NCI-H446 treated with DMSO at 0.1 percent for 48 hours (cell line): Measurements from ENCODE around the gene FNDC3B.

ENCODE experiments used
- DNase-seq: peaks from one replicate; lab custom pipeline; 2025; lab: John Stamatoyannopoulos, UW

FNDC3B gene

DNA sequence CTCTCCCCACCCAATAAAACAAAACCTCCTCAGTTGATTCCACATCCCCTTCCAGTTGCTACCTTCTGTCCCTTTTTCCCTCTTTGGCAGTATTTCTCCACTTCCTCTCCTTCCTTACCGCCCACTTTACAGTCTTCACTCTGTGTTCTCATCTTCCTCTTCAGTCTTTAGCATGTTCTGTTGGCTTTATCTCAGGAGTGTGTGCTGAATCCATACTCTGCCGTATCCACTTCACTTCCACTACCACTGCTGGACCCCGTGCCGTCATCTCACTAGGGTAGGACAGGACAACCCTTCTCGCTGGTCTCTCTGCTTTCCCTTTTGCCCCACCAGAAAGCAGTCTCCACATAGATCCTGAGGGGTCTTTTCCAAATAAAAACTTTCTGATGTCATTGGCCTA lies 74.3 kb downstream of the FNDC3B start:
- no peak for DNase-seq

DNA sequence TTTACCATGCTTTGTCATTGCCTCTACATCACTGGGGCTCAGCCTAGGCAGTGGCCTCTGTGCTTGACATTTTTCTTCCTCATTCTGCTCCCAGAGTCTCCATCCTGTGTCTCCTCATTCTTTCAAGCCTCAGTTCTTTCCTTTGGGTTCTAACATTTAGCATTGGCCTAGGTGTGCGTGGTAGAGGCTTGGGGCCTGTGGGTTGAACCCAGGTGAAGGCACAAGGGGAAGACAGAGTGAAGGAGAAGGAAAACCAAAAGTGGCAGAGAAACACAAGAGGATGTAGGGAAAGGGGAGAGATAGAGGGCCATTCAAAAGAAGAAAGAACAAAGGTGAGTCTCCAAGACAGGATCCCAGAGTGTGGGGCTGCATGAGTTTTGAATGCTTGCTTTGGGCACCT lies 75.7 kb downstream of the FNDC3B start:
- no peak for DNase-seq

DNA sequence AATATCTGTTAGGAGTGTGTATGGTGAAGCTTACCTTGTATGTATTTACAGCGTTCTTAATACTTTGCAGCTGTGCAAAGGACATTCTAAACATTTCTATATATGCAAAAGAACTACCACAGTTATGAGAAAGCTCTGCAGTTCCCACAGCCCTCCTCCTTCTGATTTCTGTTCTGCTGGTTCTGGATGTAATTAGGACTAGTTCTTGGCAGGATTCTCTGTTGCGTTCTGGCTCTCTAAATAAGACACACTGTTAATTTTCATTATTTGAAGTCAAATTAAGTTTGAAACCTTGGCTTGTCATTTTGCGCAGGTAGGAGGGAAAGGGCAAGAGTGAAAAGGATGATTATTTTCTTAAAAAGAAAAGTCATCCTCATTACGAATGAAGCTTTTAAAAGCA lies 76.4 kb downstream of the FNDC3B start:
- no peak for DNase-seq

DNA sequence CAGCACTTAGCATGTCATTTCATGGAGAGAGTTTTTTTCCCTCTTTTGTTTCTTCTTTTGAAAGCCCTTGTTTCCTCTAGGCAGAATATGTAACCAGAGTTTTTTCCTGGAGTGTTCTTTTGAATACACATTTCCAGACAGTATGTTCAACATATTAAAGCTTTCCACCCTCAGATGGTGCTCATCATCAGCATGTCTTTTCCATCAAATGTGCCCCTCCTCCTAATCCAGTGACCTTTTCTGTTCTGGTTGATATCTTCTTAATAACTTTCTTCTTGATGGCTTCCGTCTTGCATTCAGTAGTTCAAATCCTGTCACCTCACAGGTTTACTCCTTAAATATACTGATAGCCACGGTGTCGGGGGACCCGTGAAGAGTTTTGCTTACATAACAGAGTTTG lies 78.6 kb downstream of the FNDC3B start:
- no peak for DNase-seq

DNA sequence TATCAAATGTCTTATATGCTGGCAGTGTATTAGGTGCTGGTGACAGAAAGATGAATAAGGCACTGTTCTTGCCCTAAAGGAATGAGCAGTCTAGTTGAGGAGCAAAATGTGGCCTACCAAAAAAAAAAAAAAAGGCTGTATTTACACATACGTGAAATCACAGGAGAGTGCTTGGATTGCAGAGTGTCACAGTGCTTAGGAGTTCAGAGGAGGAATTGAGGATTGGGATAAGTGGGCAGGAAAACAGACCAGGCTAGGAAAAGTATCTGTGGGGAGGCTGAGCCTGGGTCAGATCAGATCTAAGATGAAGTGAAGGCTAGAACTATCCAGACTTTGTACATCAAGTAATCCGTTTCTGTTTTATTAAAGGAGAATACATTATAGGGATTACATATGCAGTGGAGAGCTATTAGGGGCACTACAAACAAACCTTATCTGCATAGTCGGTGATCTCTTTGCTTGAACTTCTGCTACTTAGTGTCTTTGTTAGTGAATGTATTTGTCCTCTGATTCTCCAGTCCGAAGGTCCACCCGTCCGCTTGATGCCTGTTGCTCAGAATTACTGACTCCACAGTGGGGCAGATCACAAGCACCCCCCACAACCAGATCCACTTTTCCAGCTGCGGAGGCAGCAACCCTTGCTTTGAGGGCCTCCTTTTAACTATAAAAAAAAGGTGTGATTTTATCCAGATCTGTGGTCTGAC lies 80.0 kb downstream of the FNDC3B start:
- no peak for DNase-seq

DNA sequence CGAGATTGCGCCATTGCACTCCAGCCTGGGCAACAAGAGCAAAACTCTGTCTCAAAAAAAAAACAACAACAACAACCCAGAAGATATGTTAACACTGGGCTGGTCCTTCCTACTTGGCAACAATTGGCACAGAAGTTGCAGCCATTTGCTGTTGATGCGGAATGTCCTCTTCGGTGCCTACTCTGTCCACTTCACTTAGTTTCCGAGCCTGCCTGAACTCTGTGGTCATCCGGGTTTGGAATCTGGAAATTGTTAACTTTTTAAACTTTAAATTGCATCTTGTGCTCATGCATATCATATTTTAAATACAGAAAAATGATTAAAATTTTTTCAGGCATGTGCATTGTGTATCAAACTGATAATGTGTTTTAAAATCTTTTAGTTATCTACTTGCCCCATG lies 81.5 kb downstream of the FNDC3B start:
- no peak for DNase-seq

DNA sequence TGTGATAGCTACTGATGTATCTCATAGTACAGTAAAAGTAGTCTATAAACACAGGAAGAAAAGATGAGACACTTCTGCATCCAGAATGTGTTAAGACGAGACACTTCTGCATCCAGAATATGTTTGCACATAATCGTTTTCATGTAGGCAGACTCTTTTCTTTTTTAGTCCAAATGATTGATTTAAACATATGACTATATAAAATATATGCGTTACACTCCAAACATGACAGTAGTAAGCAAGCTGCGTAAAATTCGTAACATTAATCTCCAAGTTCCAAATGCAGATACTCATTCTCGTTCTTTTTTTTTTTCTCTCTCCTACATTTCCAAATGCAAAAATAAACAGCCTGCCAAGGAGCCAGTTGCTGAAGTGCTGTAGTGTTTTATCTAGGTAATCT lies 82.6 kb downstream of the FNDC3B start:
- no peak for DNase-seq

DNA sequence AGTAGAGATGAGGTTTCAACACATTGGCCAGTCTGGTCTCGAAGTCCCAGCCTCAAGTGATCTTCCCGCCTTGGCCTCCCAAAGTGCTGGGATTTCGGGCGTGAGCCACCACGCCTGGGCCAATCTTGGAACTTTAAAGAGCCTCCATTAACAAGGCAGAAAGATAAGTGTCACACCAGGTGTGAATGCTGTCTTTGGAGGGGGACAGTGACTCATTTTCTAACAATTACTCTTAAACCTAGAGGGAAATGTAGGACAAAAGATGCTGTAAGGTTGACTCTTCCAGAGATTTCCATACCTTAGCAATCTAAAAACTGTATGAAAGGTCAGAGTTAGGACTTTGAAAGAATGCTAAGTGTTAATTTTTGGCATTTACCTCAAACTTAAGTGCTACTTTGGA lies 84.9 kb downstream of the FNDC3B start:
- DNase-seq: no peak

DNA sequence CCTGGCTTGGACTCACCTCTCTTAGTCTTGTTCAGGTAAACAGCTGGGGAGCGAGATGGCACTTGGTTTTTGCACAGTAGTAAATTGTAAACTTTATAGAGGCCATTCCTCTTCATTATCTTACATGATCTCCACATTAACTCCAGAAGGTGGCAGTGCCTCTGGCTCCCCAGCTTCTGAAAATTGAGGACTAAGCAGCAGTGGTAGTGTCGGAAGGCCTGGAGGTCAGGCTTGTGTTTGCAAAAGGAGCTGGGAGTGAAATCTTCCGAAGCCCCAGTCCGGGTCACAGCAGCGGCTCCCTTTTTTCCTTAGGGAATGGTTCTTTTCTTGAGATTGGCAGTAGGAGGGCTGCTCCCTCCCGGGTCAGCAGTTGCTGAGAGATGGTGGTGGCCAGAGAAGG lies 85.7 kb downstream of the FNDC3B start:
- peak; percentile 16 for DNase-seq

DNA sequence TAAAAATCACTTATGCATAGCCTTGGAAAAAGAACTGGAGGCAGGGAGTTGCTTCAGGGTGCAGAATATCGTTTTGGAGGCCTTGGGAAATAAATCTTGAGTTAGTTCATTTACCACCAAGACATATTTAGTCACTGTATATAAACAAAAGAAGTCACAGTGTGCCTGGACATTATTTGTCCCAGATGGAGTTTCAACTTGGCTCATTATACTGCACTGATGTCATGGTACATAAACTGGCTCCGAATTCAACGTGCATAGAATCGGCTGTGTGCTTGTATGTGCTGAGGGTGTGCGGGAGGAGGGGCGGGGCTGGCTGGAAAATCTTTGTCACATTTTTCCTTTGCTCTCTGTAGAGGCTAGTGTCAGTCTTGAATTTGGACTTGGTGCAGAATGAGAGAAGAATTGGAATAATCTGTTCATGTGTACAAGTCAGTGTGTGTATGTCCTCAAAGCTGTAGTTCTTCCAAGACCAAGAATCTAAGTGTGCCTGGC lies 86.6 kb downstream of the FNDC3B start:
- peak; percentile 80 for DNase-seq

DNA sequence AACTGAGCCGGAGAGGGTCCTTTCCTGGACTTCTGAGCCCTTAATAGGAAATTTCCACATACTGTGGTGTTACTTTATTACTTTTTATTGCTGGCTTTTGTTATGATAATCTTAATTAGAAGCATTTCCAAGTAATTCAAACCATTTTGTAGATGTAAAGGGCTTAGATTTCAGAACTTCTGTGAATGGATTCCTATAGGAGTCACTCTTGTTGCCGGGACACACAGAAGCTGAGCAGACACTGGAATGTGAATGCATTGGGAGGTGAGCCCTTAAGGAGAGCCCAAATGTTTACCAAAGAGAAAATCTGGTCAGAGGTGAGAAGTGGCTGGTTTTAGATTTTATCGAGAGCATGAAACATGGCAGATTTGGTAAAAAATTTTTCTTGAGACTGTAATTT lies 87.4 kb downstream of the FNDC3B start:
- DNase-seq: no peak

DNA sequence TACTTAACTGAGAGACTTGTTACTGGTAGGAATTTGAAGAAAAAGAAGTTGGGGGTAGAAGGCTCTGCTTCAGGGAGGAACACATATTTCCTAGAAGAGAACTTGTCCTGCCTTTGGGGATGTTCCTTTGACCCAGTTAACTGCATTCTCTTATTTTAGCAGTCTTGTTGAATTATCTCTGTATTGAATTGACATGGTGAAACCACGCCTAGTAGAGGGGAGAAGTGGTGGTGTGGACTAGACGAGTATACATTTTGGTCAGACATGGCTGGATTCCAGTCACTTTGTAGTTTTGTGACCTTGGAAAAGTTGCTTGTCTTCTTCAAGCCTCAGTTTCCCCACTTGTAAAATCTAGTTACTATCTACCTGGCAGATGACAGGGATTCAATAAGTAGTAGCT lies 87.8 kb downstream of the FNDC3B start:
- no peak for DNase-seq

DNA sequence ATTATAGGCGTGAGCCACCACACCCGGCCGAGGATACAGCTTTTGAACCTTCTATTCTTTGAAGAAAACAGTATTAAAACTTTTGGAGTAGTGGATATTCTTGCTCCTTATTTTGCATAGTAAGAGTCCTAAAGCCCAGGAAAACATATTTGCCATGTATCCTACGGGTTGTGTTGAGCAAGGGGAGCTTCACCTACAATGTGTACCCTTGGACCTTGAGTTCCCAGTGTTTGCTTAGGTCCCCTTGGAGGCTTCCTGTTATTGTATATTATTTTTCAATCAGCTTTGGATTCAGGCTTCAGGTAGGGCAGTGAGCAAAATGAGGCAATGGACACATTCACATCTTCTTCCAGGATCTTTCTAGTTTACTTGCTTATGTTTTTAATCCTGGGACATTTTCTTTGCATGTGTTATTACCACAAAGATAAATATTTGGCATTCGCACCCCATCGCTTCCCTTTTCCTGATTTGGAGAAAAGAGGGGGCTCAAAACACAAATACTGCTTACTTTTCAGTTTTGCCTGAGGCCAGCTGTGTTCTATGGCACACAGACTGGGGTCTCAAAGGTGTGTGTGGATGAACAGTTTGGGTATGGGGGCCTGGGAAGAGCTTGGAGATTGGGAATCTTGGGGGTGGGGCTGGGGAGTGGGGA lies 88.7 kb downstream of the FNDC3B start:
- DNase-seq: no peak

DNA sequence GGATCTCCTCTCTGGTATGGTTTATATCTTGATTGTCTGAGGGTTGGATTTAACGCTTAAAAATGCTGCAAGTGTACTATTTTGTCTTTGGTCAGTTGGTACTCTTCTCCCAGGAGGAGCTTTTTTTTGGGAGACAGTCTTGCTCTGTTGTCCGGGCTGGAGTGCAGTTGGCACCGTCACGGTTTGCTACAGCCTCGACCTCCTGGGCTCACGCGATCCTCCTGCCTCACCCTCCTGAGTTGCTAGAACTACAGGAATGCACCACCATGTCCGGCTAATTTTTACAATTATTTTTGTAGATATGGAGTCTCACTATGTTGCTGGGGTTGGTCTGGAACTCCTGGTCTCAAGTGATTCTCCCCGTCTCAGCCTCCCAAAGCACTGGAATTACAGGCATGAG lies 89.5 kb downstream of the FNDC3B start:
- DNase-seq: no peak

DNA sequence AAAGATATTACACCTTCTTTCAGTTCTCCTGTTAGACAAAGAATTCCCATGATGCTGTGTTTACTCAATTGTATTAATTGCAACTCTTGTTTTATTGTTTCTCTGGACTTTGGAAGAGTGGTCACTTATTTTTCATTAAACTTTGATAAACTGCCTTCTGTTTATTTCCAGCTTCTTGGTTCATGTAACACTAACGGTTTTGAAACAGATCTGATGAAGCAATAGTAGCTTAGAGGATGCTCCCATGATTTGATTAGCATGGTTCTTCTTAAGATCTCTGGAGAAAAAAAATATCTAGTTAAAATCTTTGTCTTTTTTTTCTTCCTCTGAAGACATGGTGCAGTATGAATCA lies 90.1 kb downstream of the FNDC3B start:
- no peak for DNase-seq

DNA sequence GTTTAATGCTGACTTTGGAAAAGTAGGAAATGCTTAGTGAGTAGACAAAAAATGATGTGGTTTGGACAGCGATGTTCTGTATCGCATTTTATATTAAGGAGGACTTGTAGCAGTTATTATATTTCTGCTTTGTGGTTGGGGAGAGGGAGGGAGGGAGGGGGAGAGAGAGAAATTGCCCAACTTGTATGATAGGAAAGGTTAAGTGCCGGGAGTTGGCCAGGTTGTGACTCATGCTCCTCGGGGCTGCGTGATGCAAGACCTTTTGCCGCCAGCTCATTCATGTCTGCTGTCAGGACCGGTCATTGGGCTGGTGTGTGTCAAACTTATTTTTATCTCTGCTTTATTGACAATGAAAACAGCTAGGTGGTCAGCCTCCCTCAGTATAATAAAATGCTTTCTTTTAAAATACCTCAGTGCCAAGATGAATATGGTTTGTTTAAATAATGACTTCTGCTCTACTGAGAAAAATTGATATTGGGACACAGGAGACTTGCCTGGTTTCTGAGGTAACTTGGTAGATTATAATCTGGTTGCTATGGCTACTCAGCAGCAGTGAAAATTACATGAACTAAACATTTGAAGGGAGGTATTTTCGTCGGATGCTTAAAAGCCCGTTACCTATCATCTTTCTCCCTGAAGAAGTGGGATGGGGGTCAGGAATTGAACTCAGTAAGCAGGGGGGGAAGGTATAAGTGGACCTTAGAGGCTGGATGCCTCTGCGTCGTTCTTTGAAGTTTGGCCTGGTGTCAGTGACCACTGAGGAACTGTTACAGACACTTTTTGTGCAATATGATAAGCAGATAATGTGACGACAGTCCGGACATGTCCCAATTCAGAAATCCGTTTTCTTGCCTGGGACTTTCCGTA lies 90.7 kb downstream of the FNDC3B start:
- peak; percentile 12 for DNase-seq

DNA sequence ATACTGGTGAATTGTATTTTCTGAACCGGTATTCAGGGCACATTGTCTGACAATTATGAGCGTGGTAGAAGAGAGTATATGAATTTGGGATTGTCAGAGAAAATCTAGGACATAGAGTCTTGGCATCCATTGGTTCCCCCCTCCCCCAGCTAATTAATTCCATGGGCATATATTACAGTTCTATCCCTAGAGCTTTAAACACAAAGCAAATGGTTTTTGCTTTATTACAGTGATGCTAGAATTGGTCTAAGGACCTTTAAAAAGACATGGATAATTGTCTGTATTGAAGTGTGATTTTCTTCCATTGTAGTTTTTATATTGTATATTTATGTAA lies 91.3 kb downstream of the FNDC3B start:
- DNase-seq: no peak

DNA sequence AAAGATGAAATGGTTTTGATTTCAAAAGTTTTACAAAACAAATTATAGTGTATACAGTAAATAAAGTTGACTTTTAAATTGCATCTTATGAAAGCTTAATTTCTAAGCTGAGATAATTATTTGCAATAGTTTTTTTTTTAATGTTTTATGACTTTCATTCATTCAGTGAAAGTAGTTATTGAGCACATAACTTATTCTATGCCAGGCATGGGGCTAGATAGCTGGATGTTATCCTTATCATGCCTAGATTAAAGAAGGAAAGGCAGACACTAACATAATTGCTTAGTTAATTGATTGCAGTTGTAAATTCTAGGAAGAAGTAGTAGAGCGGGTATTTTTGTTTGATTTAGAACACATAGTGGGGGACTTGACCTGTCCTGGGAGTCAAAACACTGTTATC lies 92.4 kb downstream of the FNDC3B start:
- DNase-seq: no peak

DNA sequence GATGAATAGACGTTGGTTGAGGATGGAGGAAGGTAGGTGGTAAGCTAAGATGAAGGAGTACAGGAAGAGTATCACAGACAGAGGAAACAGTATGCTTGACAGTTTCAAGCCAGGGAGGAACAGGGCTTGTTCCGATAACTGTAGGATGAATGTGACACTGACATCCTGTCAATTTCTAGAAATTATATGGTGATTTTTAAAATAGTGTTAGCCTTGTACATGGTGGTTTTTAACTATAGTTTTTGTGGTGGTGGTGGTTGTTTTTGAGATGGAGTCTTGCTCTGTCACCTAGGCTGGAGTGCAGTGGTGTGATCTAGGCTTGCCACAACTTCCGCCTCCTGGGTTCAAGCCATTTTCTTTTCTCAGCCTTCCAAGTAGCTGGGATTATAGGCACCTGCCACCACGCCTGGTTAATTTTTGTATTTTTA lies 92.8 kb downstream of the FNDC3B start:
- DNase-seq: no peak

DNA sequence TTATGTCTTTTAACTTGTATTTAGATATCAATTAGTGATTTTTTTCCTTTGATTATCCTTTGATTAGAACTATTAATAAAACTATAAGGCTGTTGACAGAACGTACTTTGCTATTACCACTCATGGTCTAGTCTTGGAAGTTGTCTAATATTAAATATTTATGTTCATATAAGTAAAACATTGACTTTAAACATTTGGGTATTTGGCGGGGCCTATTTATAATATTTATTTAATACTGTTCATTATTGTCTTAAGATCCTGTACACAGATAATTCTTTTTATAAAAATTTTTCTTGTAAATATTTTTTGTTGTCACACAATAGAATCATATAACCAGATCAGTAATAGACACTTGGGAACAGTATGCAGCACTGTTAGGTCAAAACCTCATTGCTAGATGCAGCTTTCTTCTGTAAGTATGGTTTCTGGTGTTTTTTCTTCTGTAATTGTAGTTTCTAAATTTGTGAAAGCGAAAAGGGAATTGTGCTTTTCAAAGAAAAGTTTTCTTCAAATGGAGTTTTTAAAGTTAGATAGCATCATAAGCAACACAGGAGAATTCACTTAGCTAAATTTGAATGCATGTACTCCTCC lies 93.4 kb downstream of the FNDC3B start:
- DNase-seq: no peak

DNA sequence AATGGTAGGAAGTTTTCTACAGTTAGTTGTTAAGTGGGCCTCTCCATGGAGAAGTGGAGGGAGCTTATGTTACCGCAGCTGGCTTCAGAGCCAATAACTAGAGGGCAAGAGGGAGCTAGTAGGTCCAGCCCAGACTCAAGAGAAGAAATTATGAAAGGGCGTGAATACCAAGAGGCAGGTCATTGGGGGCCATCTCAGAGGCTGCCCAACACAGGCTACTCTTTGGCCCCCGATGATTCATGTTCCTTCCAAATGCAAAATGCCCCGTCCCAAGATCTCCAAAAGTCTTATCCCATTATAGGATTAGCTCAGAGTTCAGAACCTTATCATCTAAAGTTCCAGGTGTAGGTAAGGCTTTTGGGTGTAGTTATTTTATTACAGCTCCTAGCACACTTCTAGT lies 94.5 kb downstream of the FNDC3B start:
- DNase-seq: no peak

DNA sequence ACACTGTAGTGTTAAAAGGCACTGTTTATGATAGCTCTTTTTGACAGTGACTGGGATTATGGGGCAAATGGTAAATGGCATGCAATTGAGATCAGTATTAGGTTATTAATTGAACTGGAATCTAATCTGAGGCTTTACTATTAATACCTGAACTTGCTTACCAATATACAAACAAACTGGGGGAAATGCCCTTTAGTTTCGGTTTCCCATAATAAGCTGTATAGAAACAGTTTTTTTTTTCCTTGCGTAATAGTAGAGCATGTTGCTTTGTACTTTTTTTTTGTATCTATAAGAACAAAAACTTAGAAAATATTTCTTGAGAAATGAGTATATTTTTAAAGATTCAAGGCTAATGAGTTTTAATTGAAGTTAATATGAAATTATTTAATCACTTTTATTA lies 95.0 kb downstream of the FNDC3B start:
- DNase-seq: no peak

DNA sequence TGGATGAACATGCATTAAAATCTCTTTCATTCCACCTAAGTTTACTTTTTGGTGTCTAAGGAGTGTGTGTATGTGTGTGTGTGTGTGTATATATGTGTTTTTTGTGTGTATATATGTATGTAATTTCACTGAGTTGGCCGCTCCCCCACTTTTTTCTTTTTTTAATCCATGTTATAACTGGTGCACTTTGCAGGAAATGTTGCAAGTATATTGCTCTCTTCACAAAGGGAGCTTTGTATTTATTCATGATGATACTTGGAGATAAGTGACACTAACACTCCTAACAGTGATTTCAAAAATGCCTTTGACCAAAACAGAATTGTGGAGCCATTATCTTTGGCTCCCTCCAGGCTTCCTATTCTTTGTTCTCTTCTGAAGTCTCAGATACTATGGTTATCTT lies 95.8 kb downstream of the FNDC3B start:
- no peak for DNase-seq
